ENCODE results near the gene FAM3C.

DNA sequence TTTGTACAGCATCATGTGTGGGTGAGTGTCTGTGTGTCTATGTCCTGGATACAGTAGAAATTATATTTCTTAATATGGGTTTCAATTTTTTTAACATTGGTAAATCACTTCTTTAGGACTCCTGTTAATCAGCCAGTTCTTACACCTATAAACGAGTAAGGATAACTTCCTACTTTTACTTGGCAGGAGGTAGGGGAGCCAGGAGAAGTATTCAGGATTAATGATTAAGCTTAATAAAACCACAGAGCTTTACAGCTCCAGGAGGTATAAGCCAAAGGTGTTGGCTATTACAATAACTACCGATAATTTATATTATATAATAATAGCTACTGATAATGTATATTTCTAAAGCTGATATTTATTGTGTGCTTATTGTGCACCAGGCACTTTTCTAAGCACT is 1.7 kb upstream of the FAM3C start:
- no peak for TF ChIP-seq EZH2 (IDR thresholded peaks at IDR 0.05; ENCODE audit: borderline replicate concordance, low read depth, low read length, severe bottlenecking)
- TF ChIP-seq, protein P1, sequence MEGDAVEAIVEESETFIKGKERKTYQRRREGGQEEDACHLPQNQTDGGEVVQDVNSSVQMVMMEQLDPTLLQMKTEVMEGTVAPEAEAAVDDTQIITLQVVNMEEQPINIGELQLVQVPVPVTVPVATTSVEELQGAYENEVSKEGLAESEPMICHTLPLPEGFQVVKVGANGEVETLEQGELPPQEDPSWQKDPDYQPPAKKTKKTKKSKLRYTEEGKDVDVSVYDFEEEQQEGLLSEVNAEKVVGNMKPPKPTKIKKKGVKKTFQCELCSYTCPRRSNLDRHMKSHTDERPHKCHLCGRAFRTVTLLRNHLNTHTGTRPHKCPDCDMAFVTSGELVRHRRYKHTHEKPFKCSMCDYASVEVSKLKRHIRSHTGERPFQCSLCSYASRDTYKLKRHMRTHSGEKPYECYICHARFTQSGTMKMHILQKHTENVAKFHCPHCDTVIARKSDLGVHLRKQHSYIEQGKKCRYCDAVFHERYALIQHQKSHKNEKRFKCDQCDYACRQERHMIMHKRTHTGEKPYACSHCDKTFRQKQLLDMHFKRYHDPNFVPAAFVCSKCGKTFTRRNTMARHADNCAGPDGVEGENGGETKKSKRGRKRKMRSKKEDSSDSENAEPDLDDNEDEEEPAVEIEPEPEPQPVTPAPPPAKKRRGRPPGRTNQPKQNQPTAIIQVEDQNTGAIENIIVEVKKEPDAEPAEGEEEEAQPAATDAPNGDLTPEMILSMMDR (IDR thresholded peaks at IDR 0.05; ENCODE audit: borderline replicate concordance, extremely low read depth, low read length, poor library complexity, severe bottlenecking), result no peak

All from DND-41 (cell line).